Keratinocyte (primary cell): ENCODE results near the gene BCL2. TPM values are rescaled to one million over a fixed set of nuclear protein-coding genes. Genes with fewer than 3 reads are reported as not detected.

Experiments used
- DNase-seq: peaks from one replicate; pipeline ENCODE4 v3.0.0-alpha.2; 2011; ENCODE audit warnings: low read depth, missing footprints, low spot score
- FAIRE-seq: peaks from 2 replicates; lab custom pipeline; 2011; peaks lifted over from hg19 to GRCh38; lab: Jason Lieb, UNC
- H2AFZ ChIP-seq: 2 replicates; pipeline ENCODE4 v1.6.0; 2012; ENCODE audit warnings: low read length, control low read depth, inconsistent platforms; ENCODE audit not compliant: control insufficient read depth
- H3K27ac ChIP-seq: 2 replicates; pipeline ENCODE4 v1.5.1; 2011; ENCODE audit warnings: low read length; ENCODE audit not compliant: control insufficient read depth, insufficient read depth
- H3K27me3 ChIP-seq: 3 replicates; pipeline ENCODE4 v1.6.0; 2011; ENCODE audit warnings: low read length; ENCODE audit not compliant: control insufficient read depth, insufficient read depth; ENCODE audit errors: extremely low read depth
- H3K36me3 ChIP-seq, 2 experiments: 2 replicates in 1 of 2; 3 replicates in 1 of 2; pipeline ENCODE4 v1.5.1; 2011; ENCODE audit warnings: low read length in 2 of 2, mild to moderate bottlenecking in 1 of 2; ENCODE audit not compliant: control insufficient read depth in 2 of 2, insufficient read depth in 2 of 2; ENCODE audit errors: extremely low read depth in 1 of 2
- H3K4me1 ChIP-seq: 3 replicates; pipeline ENCODE4 v1.5.1; 2011; ENCODE audit warnings: low read length; ENCODE audit not compliant: control insufficient read depth, insufficient read depth; ENCODE audit errors: extremely low read depth
- H3K4me2 ChIP-seq: 3 replicates; pipeline ENCODE4 v1.6.0; 2011; ENCODE audit warnings: low read depth, low read length; ENCODE audit not compliant: control insufficient read depth, insufficient read depth; ENCODE audit errors: extremely low read depth
- H3K4me3 ChIP-seq, 3 experiments: fragments of 200-600 bp in 1 of 3; sonication (generic) in 1 of 3; 2 replicates in 2 of 3; 3 replicates in 1 of 3; pipeline ENCODE4 v1.5.1; 2011 to 2016; ENCODE audit warnings: low read length in 3 of 3, mild to moderate bottlenecking in 3 of 3, control low read depth in 2 of 3, inconsistent platforms in 1 of 3, low read depth in 1 of 3, mixed read lengths in 1 of 3, mixed run types in 1 of 3, moderate library complexity in 1 of 3; ENCODE audit not compliant: control insufficient read depth in 2 of 3, insufficient read depth in 2 of 3; ENCODE audit errors: extremely low read depth in 1 of 3
- H3K79me2 ChIP-seq: 2 replicates; pipeline ENCODE4 v1.6.0; 2012; ENCODE audit warnings: low read length; ENCODE audit not compliant: control insufficient read depth, insufficient read depth
- H3K9ac ChIP-seq: 3 replicates; pipeline ENCODE4 v1.6.0; 2011; ENCODE audit warnings: low read length; ENCODE audit not compliant: control insufficient read depth, insufficient read depth; ENCODE audit errors: extremely low read depth
- H3K9me1 ChIP-seq: 3 replicates; pipeline ENCODE4 v1.6.0; 2011; ENCODE audit warnings: low read length; ENCODE audit not compliant: control insufficient read depth, insufficient read depth; ENCODE audit errors: extremely low read depth
- H3K9me3 ChIP-seq: 2 replicates; pipeline ENCODE4 v1.5.1; 2012; ENCODE audit warnings: low read depth, low read length; ENCODE audit not compliant: control insufficient read depth
- H4K20me1 ChIP-seq: 3 replicates; pipeline ENCODE4 v1.6.0; 2011; ENCODE audit warnings: low read length; ENCODE audit not compliant: control insufficient read depth, insufficient read depth; ENCODE audit errors: extremely low read depth
- CTCF ChIP-seq, 3 experiments: IDR thresholded peaks in 1 of 3; conservative IDR thresholded peaks in 1 of 3; optimal IDR thresholded peaks in 1 of 3; 2 replicates in 2 of 3; 3 replicates in 1 of 3; pipeline versions ENCODE3 to v1.5.1; 2011; ENCODE audit warnings: low read length in 3 of 3, mild to moderate bottlenecking in 3 of 3, moderate library complexity in 2 of 3, control low read depth in 1 of 3, inconsistent platforms in 1 of 3; ENCODE audit not compliant: insufficient read depth in 2 of 3; ENCODE audit errors: extremely low read depth in 1 of 3
- EZH2 ChIP-seq: IDR thresholded peaks from one replicate; pipeline ENCODE4 v1.6.1; 2012; ENCODE audit warnings: inconsistent platforms, mild to moderate bottlenecking, low read length, moderate library complexity
- dilution Hi-C: fragments of 300-500 bp; cut with MboI; formaldehyde crosslinking; loops from one replicate; pipeline ENCODE4 v1.7.0; 2020; ENCODE audit warnings: low sequenced_read_pairs; ENCODE audit not compliant: extremely low pct_ligation_motif_present
- polyA plus RNA-seq, 5 experiments: library from polyadenylated mRNA; depleted of rRNA in 3 of 5; stranded (reverse) in 3 of 5; stranded (forward) in 1 of 5; unstranded in 1 of 5; fragments of >200 nt; gene quantifications; 1 replicate in 1 of 5; 2 replicates in 3 of 5; 3 replicates in 1 of 5; pipeline versions ENCODE4 v1.2.1 to v1.2.3, GENCODE V29; 2011 to 2012; ENCODE audit warnings: missing spikeins in 2 of 5, low read depth in 1 of 5, low replicate concordance in 1 of 5

The BCL2 gene
- polyA plus RNA-seq, 1 donor (not counting 4 experiments of a cell fraction or from before 2014, with no cell fraction given): 0.30 TPM

- H2AFZ ChIP-seq: no peak overlapping the region
- DNase-seq (no peak), FAIRE-seq (no peak)
- no peak overlapping the region for H3K4me2 ChIP-seq
- no peak overlapping the region for H3K9ac ChIP-seq
- no peak overlapping the region for H3K4me3 ChIP-seq
- H3K9me3 ChIP-seq: no peaks in the 10 kb centered on the region
- no peaks in the 10 kb centered on the region for H3K79me2 ChIP-seq
- TF ChIP-seq CTCF (optimal IDR thresholded peaks at IDR 0.05 in 1 of 3, IDR thresholded peaks at IDR 0.05 in 1 of 3, conservative IDR thresholded peaks at IDR 0.05 in 1 of 3; ENCODE audit: extremely low read depth in 1 of 3, insufficient read depth in 2 of 3, low read length in 3 of 3) (no peak), EZH2 (no peak)
- H3K27ac ChIP-seq: no peak overlapping the region
- H4K20me1 ChIP-seq: no peaks in the 10 kb centered on the region
- H3K27me3 ChIP-seq: peaks cover 16% of the 10 kb centered on the region
- dilution Hi-C loops: no loop called here
- no peaks in the 10 kb centered on the region for H3K9me1 ChIP-seq
- no peaks in the 10 kb centered on the region for H3K36me3 ChIP-seq
- H3K4me1 ChIP-seq: peaks cover 24% of the 10 kb centered on the region
These were observed 162.1 kb downstream of the BCL2 start for GRCh38 chr18:63157293-63158011.

GRCh38 chr18:63155910-63156773 is 163.4 kb downstream of the BCL2 start:
- Histone ChIP-seq H2AFZ (no peak overlapping the region), H3K9ac (no peak overlapping the region), H3K9me1 (no peaks in the 10 kb centered on the region), H3K4me3 (no peak overlapping the region), H3K27ac (no peak overlapping the region), H3K4me1 (peaks cover 20% of the 10 kb centered on the region), H3K9me3 (no peaks in the 10 kb centered on the region), H3K4me2 (peak overlapping the region; percentile 89), H3K79me2 (no peaks in the 10 kb centered on the region), H4K20me1 (no peaks in the 10 kb centered on the region), H3K36me3 (no peaks in the 10 kb centered on the region), H3K27me3 (peaks cover 16% of the 10 kb centered on the region)
- DNase-seq (no peak), FAIRE-seq (no peak)
- TF ChIP-seq EZH2 (no peak), CTCF (optimal IDR thresholded peaks at IDR 0.05 in 1 of 3, IDR thresholded peaks at IDR 0.05 in 1 of 3, conservative IDR thresholded peaks at IDR 0.05 in 1 of 3; ENCODE audit: extremely low read depth in 1 of 3, insufficient read depth in 2 of 3, low read length in 3 of 3) (no peak)
- dilution Hi-C loops: no loop called here
